Measurements from ENCODE around the gene TMEM255B.
"Not testable (repeated sequence)": the region's sequence is repeated elsewhere in the genome, so short reads cannot be mapped to it uniquely, and the experiment has no call there.

Gene TMEM255B

GRCh38 chr13:113734099-113734825 is 24.8 kb upstream of the TMEM255B start:
- no peak for DNase-seq (ENCODE audit: low read depth, low spot score)
- no peak overlapping the region for H3K27ac ChIP-seq

- no peak for DNase-seq (ENCODE audit: low read depth, low spot score)
- no peak overlapping the region for H3K27ac ChIP-seq
Measured at GRCh38 chr13:113734826-113735125, 24.2 kb upstream of the TMEM255B start.

GRCh38 chr13:113735194-113735593 is 23.8 kb upstream of the TMEM255B start:
- no peak for DNase-seq (ENCODE audit: low read depth, low spot score)
- no peak overlapping the region for H3K27ac ChIP-seq

GRCh38 chr13:113735750-113736149 is 23.3 kb upstream of the TMEM255B start:
- H3K27ac ChIP-seq: no peak overlapping the region
- DNase-seq (ENCODE audit: low read depth, low spot score): no peak

GRCh38 chr13:113736258-113736731 is 22.7 kb upstream of the TMEM255B start:
- no peak overlapping the region for H3K27ac ChIP-seq
- DNase-seq (ENCODE audit: low read depth, low spot score): no peak

GRCh38 chr13:113737803-113738202 is 21.2 kb upstream of the TMEM255B start:
- no peak overlapping the region for H3K27ac ChIP-seq
- DNase-seq (ENCODE audit: low read depth, low spot score): no peak

GRCh38 chr13:113739527-113740285 is 19.3 kb upstream of the TMEM255B start:
- H3K27ac ChIP-seq: no peak overlapping the region
- DNase-seq (ENCODE audit: low read depth, low spot score): no peak

- no peak overlapping the region for H3K27ac ChIP-seq
- DNase-seq (ENCODE audit: low read depth, low spot score): no peak
Measured at GRCh38 chr13:113740286-113740556, 18.8 kb upstream of the TMEM255B start.

GRCh38 chr13:113740661-113741060 is 18.4 kb upstream of the TMEM255B start:
- H3K27ac ChIP-seq: no peak overlapping the region
- no peak for DNase-seq (ENCODE audit: low read depth, low spot score)

- H3K27ac ChIP-seq: no peak overlapping the region
- no peak for DNase-seq (ENCODE audit: low read depth, low spot score)
Measured at GRCh38 chr13:113741191-113741668, 17.8 kb upstream of the TMEM255B start.

GRCh38 chr13:113742000-113742441 is 17.0 kb upstream of the TMEM255B start:
- no peak for DNase-seq (ENCODE audit: low read depth, low spot score)
- no peak overlapping the region for H3K27ac ChIP-seq

GRCh38 chr13:113742445-113743120 is 16.4 kb upstream of the TMEM255B start:
- no peak for DNase-seq (ENCODE audit: low read depth, low spot score)
- H3K27ac ChIP-seq: no peak overlapping the region

GRCh38 chr13:113743366-113744195 is 15.4 kb upstream of the TMEM255B start:
- no peak overlapping the region for H3K27ac ChIP-seq
- DNase-seq (ENCODE audit: low read depth, low spot score): no peak

- DNase-seq (ENCODE audit: low read depth, low spot score): no peak
- no peak overlapping the region for H3K27ac ChIP-seq
Measured at GRCh38 chr13:113744197-113745000, 14.6 kb upstream of the TMEM255B start.

GRCh38 chr13:113745059-113745458 is 14.0 kb upstream of the TMEM255B start:
- H3K27ac ChIP-seq: no peak overlapping the region
- no peak for DNase-seq (ENCODE audit: low read depth, low spot score)

- DNase-seq (ENCODE audit: low read depth, low spot score): not testable (repeated sequence)
Measured at GRCh38 chr13:113745500-113746142, 13.4 kb upstream of the TMEM255B start.

GRCh38 chr13:113746143-113746525 is 12.9 kb upstream of the TMEM255B start:
- no peak for DNase-seq (ENCODE audit: low read depth, low spot score)
- H3K27ac ChIP-seq: no peak overlapping the region

More at GRCh38 chr13:113745500-113746142, 13.4 kb upstream of the TMEM255B start:
- H3K27ac ChIP-seq: not testable (repeated sequence)

- no peak for DNase-seq (ENCODE audit: low read depth, low spot score)
- no peak overlapping the region for H3K27ac ChIP-seq
Measured at GRCh38 chr13:113746671-113747070, 12.4 kb upstream of the TMEM255B start.

- H3K27ac ChIP-seq: no peak overlapping the region
- no peak for DNase-seq (ENCODE audit: low read depth, low spot score)
Measured at GRCh38 chr13:113747291-113747833, 11.7 kb upstream of the TMEM255B start.
